Activated T-helper 1 cell treated with Interleukin-2 at 50 U/mL for 16 hours (primary cell): ENCODE measurements around the gene CHN1.

ENCODE experiments used
- DNase-seq: peaks from one replicate; pipeline ENCODE4 v3.0.0-alpha.2; 2020; ENCODE audit warnings: low read depth

Gene CHN1

DNA sequence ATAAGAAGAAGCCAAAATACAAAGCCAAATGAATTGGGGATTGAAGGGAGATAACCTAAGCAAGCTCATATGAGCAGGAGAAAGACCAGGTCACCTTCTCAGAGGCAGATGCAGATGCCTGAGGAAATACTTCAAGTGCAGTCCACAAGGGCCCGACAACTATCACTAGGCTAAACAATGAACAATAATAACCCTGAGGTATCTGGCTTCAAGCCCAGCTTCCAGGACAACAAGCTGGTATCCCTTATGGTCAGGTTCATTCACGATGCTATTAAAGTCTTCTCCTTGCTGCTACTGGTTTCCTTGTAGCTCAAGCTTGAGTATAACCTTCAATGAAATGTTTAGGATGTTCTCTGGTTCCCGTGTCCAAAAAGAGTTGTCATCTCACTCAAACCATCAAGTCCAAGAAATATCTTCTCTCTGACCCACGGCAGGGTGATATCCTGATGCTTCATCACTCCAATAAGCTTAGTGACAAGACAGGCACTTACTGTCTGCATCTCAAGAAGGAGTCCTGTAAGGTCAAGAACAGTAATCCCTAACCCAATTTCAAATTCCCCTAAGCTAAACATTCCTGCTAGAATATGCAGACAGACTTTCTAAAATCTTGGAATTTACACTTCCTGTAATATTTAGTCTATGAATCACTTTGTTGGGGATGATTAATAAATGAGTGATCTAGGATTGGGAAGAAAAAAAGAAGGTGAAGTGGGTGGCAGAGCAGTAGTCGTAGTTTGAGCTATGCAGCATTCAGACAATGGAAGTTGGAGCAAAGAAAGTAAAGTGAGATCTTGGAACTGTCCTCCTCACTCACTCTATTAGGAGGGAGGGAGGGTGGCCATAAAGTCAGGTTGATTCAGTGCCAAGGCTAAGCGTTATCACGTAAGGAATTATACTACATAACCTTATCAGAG lies 33.1 kb downstream of the CHN1 start:
- DNase-seq: no peak

DNA sequence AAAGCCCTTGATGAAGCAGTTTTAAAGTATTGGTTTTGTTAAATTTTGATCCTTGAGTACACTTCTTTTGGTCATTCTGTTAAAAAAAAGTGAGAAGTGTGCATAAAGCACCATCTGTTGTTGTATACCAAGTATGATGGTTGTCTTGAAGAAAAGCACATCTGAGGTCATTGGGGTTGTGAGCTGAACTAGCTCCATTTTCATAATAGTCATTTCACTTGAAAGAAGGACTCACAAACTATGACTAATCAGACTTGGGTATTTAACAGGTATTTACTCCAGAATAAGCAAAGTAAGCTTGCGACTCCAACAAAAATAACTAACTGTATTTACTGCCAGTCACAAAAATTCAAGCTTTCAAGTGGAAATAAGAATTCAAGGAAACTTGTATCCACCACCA lies 35.1 kb downstream of the CHN1 start:
- DNase-seq: no peak

DNA sequence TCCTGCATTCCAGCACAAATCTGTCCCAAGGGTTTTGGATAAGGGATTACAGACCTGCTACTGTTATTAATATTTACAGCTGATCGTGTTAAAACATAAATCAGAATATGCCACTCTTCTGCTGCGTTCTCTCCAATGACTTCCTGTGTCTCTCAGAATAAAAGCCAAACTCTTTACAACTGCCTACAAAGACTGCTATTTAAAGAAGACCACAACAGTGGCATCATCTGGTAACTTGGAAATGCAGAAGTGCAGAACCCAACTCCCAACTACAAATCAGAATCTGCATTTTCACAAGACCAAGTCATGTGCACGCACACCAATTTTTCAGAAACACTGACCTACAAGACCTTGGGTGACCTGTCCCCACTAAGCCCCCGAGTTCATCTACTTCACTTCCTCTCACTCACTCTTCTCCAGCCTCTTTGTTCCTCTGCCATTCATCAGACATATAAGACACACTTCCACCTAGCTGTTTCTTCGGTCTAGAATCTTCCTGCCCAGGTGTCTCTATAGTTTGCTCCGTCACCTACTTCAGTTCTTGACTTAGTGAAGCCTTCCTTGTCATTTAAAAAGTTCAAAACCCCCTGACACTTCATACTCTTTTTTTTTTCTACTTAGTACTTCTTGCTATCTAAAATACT lies 36.0 kb downstream of the CHN1 start:
- DNase-seq: no peak

GRCh38 chr2:174967691-174968260 lies 37.4 kb downstream of the CHN1 start:
- no peak for DNase-seq

GRCh38 chr2:174967086-174967485 lies 38.1 kb downstream of the CHN1 start:
- no peak for DNase-seq

GRCh38 chr2:174965992-174966744 lies 39.0 kb downstream of the CHN1 start:
- no peak for DNase-seq

DNA sequence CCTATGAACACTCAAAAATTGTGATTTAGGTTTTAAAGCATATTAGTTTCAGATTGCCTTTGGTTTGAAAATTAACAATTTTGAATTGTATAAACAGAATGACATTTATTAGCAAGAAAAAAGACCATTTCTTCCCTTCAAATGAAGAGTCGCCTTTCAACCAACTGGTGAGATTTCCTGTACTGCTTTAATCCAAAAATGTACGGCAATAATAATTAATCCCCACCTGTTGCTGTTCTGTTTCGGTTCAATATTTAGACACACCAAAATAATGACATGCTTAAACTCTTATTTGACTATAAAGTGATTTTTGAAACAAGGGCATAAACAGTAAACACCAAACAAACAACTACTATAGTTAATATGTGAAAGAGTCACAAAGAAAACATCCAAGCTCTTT lies 39.6 kb downstream of the CHN1 start:
- no peak for DNase-seq

DNA sequence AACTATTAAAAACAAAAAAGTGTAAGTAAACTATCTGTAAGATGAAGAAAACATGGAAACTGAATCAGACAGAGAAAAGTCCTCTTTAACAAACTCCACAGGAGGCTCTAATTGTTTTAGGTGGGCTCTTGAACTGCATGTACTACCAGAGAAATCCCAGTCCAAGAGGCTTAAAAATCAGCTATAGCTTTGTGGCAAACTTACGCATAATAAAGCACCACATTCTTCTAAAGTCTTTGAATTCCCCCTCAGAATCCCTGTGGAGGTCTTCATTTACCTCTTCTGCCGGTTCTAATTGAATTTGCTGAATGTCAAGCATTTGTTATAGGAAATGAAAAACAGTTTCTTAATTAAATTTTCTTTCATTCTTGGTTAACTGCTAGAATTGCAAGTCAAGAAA lies 40.8 kb downstream of the CHN1 start:
- DNase-seq: no peak

- DNase-seq: no peak
These were observed 41.5 kb downstream of the CHN1 start for GRCh38 chr2:174963437-174964400.

GRCh38 chr2:174959787-174960186 lies 45.4 kb downstream of the CHN1 start:
- no peak for DNase-seq

- no peak for DNase-seq
These were observed 48.1 kb downstream of the CHN1 start for GRCh38 chr2:174957050-174957449.

- DNase-seq: no peak
These were observed 52.6 kb downstream of the CHN1 start for GRCh38 chr2:174952607-174953006.

DNA sequence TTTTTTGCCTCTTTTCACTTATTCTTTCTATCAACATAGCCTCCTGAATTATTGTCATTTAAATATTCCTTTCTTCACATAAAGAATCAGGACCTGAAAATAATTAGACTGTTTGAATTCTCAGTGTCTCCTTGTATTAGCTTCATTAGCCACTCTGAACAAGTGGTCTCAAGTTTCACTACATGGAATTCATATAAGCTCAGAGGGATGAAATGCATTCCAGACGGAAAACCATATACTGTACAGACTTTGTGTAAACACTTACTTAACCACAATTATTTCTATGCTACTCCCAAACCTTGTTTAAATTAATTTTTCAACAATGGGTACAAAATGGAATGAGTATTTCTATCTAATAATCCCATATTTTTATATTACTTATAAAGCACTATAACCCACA lies 53.4 kb downstream of the CHN1 start:
- no peak for DNase-seq

- no peak for DNase-seq
These were observed 55.0 kb downstream of the CHN1 start for GRCh38 chr2:174949988-174950687.

DNA sequence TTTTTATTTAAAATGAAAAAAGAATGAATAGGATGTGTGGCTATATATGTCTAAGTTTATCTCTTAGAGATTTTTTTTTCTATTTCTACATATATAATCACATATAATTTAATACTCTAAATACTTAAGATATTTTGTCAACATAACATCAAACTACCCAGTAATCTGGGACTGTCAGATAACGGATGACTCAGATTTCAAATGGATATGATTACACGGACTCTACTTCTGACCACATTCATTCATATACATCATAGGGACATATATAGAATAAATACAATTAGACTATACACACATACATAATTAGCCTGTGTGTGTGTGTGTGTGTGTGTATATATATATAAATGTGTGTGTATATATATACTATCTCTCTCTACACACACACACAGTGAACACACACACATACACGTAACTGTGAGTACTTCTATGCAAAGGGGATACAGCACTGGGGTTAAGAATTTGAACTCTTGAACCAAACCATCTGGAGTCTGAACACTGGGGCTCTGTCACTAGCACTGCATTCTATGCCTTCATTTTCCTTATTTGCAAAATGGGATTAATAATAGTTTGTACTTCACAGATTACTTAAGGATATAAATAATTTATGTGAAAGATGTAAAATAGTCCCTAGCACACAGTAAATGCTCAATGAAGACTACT lies 59.5 kb downstream of the CHN1 start:
- DNase-seq: no peak

DNA sequence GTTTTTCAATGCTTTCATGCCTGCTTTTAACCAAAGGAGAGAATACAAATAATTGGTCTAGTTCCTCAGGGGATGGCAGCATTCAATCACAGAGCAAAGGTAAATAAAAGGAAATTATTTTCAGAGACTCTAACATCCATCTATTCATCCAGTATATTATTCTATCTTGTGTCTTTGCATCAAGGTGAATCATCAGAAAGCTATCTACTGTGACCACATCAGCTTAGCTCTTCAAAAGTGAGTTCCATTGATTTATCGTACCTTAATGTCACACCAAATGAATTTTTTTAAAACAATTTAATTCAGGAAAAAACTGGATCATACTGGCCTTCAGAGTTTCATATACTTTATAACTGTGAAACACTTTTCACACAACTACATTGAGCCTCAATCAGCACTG lies 66.1 kb downstream of the CHN1 start:
- DNase-seq: no peak

- no peak for DNase-seq
These were observed 73.5 kb downstream of the CHN1 start for GRCh38 chr2:174931724-174932123.

- DNase-seq: no peak
These were observed 75.4 kb downstream of the CHN1 start for GRCh38 chr2:174929786-174930185.

GRCh38 chr2:174925046-174925784 lies 80.0 kb downstream of the CHN1 start:
- DNase-seq: no peak
